Upper lobe of left lung (tissue), 4 donors: ENCODE data around the gene MAST3.

Source experiments
- EP300 ChIP-seq, 4 donors: sonication (generic); formaldehyde crosslinking; IDR thresholded peaks; one replicate each; pipeline ENCODE4 v1.5.1; 2017; ENCODE audit warnings: antibody characterized with exemption in 4 of 4, control low read depth in 2 of 4
- TF ChIP-seq, protein P1 (sequence below), 6 experiments: fragments of 450-650 bp in 4 of 6; fragments of 200-600 bp in 2 of 6; sonication (generic) in 2 of 6; IDR thresholded peaks; one replicate each; pipeline ENCODE4 v1.5.1; 2016 to 2019; ENCODE audit warnings: antibody characterized with exemption in 6 of 6

DNA sequence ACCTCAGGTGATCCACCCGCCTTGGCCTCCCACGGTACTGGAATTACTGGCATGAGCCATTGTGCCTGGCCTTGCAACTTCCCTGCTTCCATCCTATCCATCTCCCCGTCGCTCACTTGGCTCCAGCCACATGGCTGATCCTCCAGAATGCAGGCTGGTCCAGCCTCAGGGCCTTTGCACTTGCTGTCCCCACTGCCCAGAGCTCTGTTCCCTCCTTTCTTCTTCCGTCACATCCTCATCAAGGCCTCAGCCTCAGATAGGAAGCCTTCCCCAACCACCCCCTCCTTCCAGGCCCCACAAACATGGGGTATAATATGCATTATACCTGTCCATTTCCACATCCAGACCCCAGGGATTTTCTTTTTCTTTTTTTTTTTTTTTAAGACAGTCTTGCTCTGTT is 16.2 kb downstream of the MAST3 start:
- TF ChIP-seq, protein P1, sequence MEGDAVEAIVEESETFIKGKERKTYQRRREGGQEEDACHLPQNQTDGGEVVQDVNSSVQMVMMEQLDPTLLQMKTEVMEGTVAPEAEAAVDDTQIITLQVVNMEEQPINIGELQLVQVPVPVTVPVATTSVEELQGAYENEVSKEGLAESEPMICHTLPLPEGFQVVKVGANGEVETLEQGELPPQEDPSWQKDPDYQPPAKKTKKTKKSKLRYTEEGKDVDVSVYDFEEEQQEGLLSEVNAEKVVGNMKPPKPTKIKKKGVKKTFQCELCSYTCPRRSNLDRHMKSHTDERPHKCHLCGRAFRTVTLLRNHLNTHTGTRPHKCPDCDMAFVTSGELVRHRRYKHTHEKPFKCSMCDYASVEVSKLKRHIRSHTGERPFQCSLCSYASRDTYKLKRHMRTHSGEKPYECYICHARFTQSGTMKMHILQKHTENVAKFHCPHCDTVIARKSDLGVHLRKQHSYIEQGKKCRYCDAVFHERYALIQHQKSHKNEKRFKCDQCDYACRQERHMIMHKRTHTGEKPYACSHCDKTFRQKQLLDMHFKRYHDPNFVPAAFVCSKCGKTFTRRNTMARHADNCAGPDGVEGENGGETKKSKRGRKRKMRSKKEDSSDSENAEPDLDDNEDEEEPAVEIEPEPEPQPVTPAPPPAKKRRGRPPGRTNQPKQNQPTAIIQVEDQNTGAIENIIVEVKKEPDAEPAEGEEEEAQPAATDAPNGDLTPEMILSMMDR (IDR thresholded peaks at IDR 0.05) = no peak
- no peak for TF ChIP-seq EP300 (IDR thresholded peaks at IDR 0.05)
